Vagina (tissue), 2 donors: ENCODE data around the gene ZYG11A.

ENCODE experiments used
- CTCF ChIP-seq, 3 experiments: fragments of 450-650 bp in 2 of 3; fragments of 200-600 bp in 1 of 3; sonication (generic) in 1 of 3; IDR thresholded peaks; one replicate each; pipeline ENCODE4 v1.5.1; 2017 to 2019; ENCODE audit warnings: antibody characterized with exemption in 3 of 3, mild to moderate bottlenecking in 2 of 3, moderate library complexity in 2 of 3
- POLR2A ChIP-seq, 2 donors: fragments of 450-650 bp; IDR thresholded peaks; one replicate each; pipeline ENCODE4 v1.6.1; 2017; ENCODE audit warnings: antibody characterized with exemption in 2 of 2, mild to moderate bottlenecking in 2 of 2, moderate library complexity in 2 of 2

- TF ChIP-seq POLR2A (IDR thresholded peaks at IDR 0.05) (no peak), CTCF (IDR thresholded peaks at IDR 0.05) (no peak)
Observed at GRCh38 chr1:52911541-52911940, 69.0 kb downstream of the ZYG11A start.
